Psoas muscle (tissue), 8 donors: ENCODE measurements around the gene TSGA10IP. TPM values are rescaled to one million over a fixed set of nuclear protein-coding genes. Genes with fewer than 3 reads are reported as not detected.

Source experiments
- ATAC-seq, 4 donors: fragments of 200-7000 bp; cut with Tn5 transposase; one replicate each; pipeline ENCODE4 v1.9.1; 2020; ENCODE audit warnings: moderate library complexity in 3 of 4, mild to moderate bottlenecking in 2 of 4
- DNase-seq, 2 donors: peaks; one replicate each; pipeline ENCODE4 v3.0.0-alpha.2; 2020
- H3K27ac ChIP-seq: fragments of 200-600 bp; one replicate; pipeline ENCODE4 v1.8.0; 2022
- H3K27me3 ChIP-seq, 3 donors: fragments of 200-600 bp in 1 of 3; one replicate each; pipeline versions ENCODE4 v1.6.1 to v1.8.0; 2013 to 2022; ENCODE audit warnings: low read length in 2 of 3, mild to moderate bottlenecking in 2 of 3, moderate library complexity in 1 of 3; ENCODE audit not compliant: insufficient read depth in 3 of 3
- H3K36me3 ChIP-seq, 2 donors: fragments of 200-600 bp in 1 of 2; one replicate each; pipeline versions ENCODE4 v1.6.1 to v1.8.0; 2013 to 2022; ENCODE audit warnings: low read depth in 1 of 2, mild to moderate bottlenecking in 1 of 2, moderate library complexity in 1 of 2; ENCODE audit not compliant: insufficient read depth in 1 of 2
- H3K4me1 ChIP-seq: fragments of 200-600 bp; one replicate; pipeline ENCODE4 v1.8.0; 2022
- H3K4me3 ChIP-seq: fragments of 200-600 bp; one replicate; pipeline ENCODE4 v1.8.0; 2022; ENCODE audit warnings: mild to moderate bottlenecking
- H3K9me3 ChIP-seq: fragments of 200-600 bp; one replicate; pipeline ENCODE4 v1.8.0; 2022
- CTCF ChIP-seq: fragments of 200-600 bp; IDR thresholded peaks from one replicate; pipeline ENCODE4 v1.8.0; 2022; ENCODE audit warnings: antibody characterized with exemption
- WGBS, 3 donors: extraction: QIAGEN DNeasy Blood & Tissue Kit; methylation state at CpG; one replicate each; pipeline versions ENCODE4 v1.1.6 to v1.1.7; 2013; 5-methylcytosine and 5-hydroxymethylcytosine counted together
- intact Hi-C, 2 donors: fragments of 100-400 bp; cut with DNase I; formaldehyde crosslinking; loops; one replicate each; pipeline versions ENCODE4 v1.11.0 to v1.14.2; 2022
- polyA plus RNA-seq, 3 donors: library from polyadenylated mRNA; stranded (reverse); fragments of 200-250 nt; gene quantifications; one replicate each; pipeline ENCODE4 v1.2.3, GENCODE V29; 2013
- total RNA-seq, 4 donors: library from RNA; stranded (reverse); fragmentation: NEBNext Ultra II Directional in 2 of 4; extraction: Animal tissue kit (Norgen Biotek cat#: 25700) in 2 of 4; gene quantifications; one replicate each; pipeline versions ENCODE4 v1.2.1 to v1.2.4, GENCODE V29; 2021 to 2023
- donor health status: healthy with polysubstance abuse.
- donor health status: DM: no; HTN: no; CAD: no; lungs with moderate emphysema.
- donor health status: Bipolar disorder and iron deficiency.
- donor health status: healthy.
- donor health status: DM: yes; HTN: yes; CAD: no.
- donor health status: DM: no; HTN: no; CAD: no.
- donor health status: DM: no; HTN: no; CAD: no.
- donor health status: DM: yes; HTN: yes; CAD: no.

TSGA10IP gene
- total and polyA plus RNA-seq, 7 donors = not detected

- Histone ChIP-seq H3K4me3 (peak overlapping the region; percentile 100), H3K36me3 (peaks cover 0 to 21% of the 10 kb centered on the region in 2 donors), H3K9me3 (no peaks in the 10 kb centered on the region), H3K27me3 (no peaks in the 10 kb centered on the region), H3K4me1 (peaks cover 15% of the 10 kb centered on the region), H3K27ac (peak overlapping the region; percentile 91)
- no peak for TF ChIP-seq CTCF
- WGBS, 3 donors = 48 to 52% (median 51%) methylated on average over 16 of the region's 16 CpGs
- ATAC-seq (peak; percentile 2 to 38 (median 14)), DNase-seq (no peak)
- intact Hi-C loops = loop anchor here (1.0 to 5.0 kb wide), 3 partner anchors 41 to 74 kb away; partner anchors contain the start of genes BANF1 (in 2 of the 2), EIF1AD (in 2 of the 2) and FIBP (in 2 of the 2)
These were observed 15.6 kb downstream of the TSGA10IP start for GRCh38 chr11:65960824-65961266.

- peak within 1 kb of the TSS; percentile 91 for H3K27ac ChIP-seq
- peak within 1 kb of the TSS; percentile 100 for H3K4me3 ChIP-seq
- H3K4me1 ChIP-seq = peaks cover 15% of the 10 kb centered on the region
- no peaks in the 10 kb centered on the region for H3K9me3 ChIP-seq
- intact Hi-C loops = loop anchor here (1.0 to 5.0 kb wide), 3 partner anchors 41 to 74 kb away; partner anchors contain the start of genes BANF1 (in 2 of the 2), EIF1AD (in 2 of the 2) and FIBP (in 2 of the 2)
- peaks cover 5 to 28% of the 10 kb centered on the region in 2 donors for H3K36me3 ChIP-seq
- ATAC-seq = peak; percentile 97 to 99 (median 98)
- 0% methylated on average over 76 to 97 of the region's 97 CpGs for WGBS, 3 donors
- TF ChIP-seq CTCF = no peak
- DNase-seq = peak; percentile 98 to 99
- H3K27me3 ChIP-seq = no peaks in the 10 kb centered on the region
These were observed 16.2 kb downstream of the TSGA10IP start, which contains the start of gene SART1 for GRCh38 chr11:65961267-65962140. TSS of gene SART1 (plus strand) at chr11:65961734. CDS start at chr11:65961781, 47 bp downstream.

- Histone ChIP-seq H3K36me3 (peaks cover 6 to 35% of the 10 kb centered on the region in 2 donors), H3K27ac (peak overlapping the region; percentile 91), H3K27me3 (no peaks in the 10 kb centered on the region), H3K4me1 (peaks cover 15% of the 10 kb centered on the region), H3K4me3 (peak overlapping the region; percentile 100), H3K9me3 (no peaks in the 10 kb centered on the region)
- ATAC-seq (peak in 2 of 4 donors; percentile 2 to 4), DNase-seq (no peak)
- TF ChIP-seq CTCF = no peak
- intact Hi-C loops = loop anchor here (5.0 kb wide), 2 partner anchors 40 to 75 kb away; partner anchors contain the start of genes FIBP (in 2 of the 2), BANF1 (in 1 of the 2) and EIF1AD (in 1 of the 2)
- 6 to 7% (median 6%) methylated on average over 12 to 13 of the region's 13 CpGs for WGBS, 3 donors
These were observed 16.9 kb downstream of the TSGA10IP start for GRCh38 chr11:65962141-65962564.

- peaks cover 33% of the 10 kb centered on the region for H3K4me1 ChIP-seq
- WGBS, 3 donors = 78 to 90% (median 87%) methylated on average over 8 to 10 of the region's 10 CpGs
- DNase-seq (no peak), ATAC-seq (no peak)
- H3K27ac ChIP-seq = no peak overlapping the region
- TF ChIP-seq CTCF = no peak
- no peak overlapping the region for H3K4me3 ChIP-seq
- H3K27me3 ChIP-seq = no peaks in the 10 kb centered on the region
- no peaks in the 10 kb centered on the region for H3K9me3 ChIP-seq
- intact Hi-C loops = loop anchor here (5.0 kb wide), 2 partner anchors 37 to 78 kb away; partner anchors contain the start of genes FIBP (in 2 of the 2), BANF1 (in 1 of the 2) and EIF1AD (in 1 of the 2)
- peaks cover 11 to 59% of the 10 kb centered on the region in 2 donors for H3K36me3 ChIP-seq
These were observed 19.6 kb downstream of the TSGA10IP start for GRCh38 chr11:65964906-65965305.
